Measurements from ENCODE around the gene ZNF280D.

GRCh38 chr15:56736881-56737707, 3.8 kb upstream of the ZNF280D start:
- TF ChIP-seq POLR2AphosphoS5 (IDR thresholded peaks at IDR 0.05; ENCODE audit: low read depth, low read length) (no peak), TAF1 (IDR thresholded peaks at IDR 0.05; ENCODE audit: low read depth, low read length) (no peak), POLR2A (IDR thresholded peaks at IDR 0.05; ENCODE audit: low read depth, low read length) (no peak), SPI1 (IDR thresholded peaks at IDR 0.05; ENCODE audit: low read depth, low read length) (no peak), PAX5 (IDR thresholded peaks at IDR 0.05; ENCODE audit: insufficient read depth, low read length, severe bottlenecking) (no peak)
